DMS114 treated with DMSO at 0.1 percent for 48 hours (cell line): ENCODE results near the gene TMEM62.

Source experiments
- DNase-seq: peaks from one replicate; lab custom pipeline; 2025; ENCODE audit not compliant: unreplicated experiment; lab: John Stamatoyannopoulos, UW

Gene TMEM62

DNA sequence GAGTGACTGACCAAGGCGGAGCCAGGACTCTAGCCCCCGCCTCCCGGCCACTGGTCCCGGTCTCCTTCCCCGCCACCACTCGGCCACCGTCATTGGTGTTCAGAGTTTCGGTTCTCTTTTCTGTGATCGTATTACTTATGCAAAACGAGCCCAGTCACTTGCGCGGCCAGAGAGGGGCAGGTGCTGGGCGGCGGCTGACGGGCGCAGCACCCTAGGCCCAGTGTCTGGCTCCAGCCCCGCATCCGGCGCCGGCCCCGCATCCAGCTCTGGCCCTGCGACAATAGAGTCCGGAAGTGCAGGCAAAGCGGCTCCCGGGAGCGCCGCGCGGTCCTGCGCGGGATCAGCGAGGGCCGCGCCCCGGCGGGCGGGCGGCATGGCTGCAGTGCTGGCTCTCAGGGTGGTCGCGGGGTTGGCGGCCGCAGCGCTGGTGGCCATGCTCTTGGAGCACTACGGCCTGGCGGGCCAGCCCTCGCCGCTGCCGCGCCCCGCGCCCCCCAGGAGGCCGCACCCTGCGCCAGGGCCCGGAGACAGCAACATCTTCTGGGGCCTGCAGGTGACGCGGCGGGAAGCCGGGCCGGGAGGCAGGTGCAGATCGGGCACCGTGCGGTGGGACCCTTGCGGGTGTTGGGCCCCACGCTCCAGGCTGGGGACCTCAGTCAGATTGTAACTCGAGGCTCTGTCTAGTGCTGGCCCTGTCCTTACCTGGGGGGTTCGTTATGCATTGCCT is at the start of gene TMEM62:
TMEM62 (plus strand) TSS at position 157 of the 727 bp plus-strand sequence; CDS start at position 374, 217 bp downstream.
- peak; percentile 10 for DNase-seq

DNA sequence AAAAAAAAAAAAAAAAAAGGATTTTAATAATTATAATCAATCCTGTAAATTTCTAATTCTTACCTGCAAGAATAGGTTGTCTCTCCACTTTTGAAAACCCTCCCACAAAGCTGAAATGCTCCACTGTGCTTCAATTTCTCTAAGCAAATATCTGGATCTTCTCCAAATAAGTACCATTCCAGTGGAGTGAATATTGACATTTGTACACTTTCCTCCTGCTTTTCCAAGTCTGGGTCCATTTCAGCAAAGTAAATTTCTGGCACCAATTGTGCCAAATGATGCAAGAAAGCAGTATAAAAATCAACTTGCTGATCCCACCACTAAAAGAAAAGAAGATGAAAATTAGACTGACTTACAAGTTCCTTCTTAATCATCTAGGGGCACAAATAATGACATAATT is 47.5 kb upstream of the TMEM62 start:
- no peak for DNase-seq

DNA sequence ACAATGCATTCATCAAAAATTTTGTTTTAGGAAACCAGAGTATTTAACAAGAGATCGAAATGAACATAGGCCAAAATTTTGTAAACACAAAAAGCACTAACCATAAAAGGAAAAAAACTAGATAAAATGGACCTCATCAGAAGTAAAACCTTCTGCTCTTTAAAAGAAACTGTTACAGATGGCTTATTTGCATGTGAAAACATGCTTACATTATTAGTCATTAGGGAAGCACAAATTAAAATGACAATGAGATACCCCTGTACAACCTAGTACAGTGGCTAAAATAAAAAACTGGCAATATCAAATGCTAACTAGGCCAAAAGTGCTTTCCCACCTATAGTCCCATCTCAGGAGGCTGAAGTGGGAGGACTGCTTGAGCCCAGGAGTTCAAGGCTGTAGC is 46.8 kb upstream of the TMEM62 start:
- DNase-seq: no peak

DNA sequence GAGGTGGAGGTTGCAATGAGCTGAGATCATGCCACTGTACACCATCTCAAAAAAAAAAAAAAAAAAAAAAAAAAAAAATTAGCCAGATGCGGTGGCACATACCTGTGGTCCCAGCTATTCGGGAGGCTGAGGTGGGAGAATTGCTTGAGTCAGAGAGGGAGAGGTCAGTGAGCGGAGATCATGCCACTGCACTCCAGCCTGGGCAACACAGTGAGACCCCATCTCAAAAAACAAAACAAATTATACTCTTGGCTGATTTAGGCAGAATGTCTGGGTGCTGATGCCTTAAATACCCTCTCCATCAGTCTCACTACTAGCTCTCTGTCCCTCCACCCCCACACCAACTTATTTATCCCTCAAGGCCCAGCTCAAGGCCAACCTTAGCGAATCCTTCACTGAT is 41.5 kb upstream of the TMEM62 start:
- no peak for DNase-seq

DNA sequence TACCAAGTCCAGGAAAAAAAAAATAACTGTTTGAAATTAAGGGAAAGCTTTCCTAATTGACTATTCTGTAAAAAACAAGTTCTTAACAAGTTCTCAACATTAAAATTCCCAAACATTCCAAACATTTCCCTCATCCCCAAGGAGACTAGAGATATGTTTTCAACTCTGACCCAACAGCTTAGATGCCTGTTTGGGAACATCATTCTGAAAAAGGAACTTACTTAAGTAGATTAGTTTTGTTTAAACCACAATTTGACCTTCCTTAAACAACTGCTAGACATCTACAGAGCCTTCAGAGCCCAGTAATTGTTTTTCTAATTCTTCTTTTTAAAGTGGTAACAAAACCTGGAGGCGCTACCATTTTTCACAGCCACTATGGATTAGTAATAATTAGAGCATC is 40.4 kb upstream of the TMEM62 start:
- DNase-seq: no peak

DNA sequence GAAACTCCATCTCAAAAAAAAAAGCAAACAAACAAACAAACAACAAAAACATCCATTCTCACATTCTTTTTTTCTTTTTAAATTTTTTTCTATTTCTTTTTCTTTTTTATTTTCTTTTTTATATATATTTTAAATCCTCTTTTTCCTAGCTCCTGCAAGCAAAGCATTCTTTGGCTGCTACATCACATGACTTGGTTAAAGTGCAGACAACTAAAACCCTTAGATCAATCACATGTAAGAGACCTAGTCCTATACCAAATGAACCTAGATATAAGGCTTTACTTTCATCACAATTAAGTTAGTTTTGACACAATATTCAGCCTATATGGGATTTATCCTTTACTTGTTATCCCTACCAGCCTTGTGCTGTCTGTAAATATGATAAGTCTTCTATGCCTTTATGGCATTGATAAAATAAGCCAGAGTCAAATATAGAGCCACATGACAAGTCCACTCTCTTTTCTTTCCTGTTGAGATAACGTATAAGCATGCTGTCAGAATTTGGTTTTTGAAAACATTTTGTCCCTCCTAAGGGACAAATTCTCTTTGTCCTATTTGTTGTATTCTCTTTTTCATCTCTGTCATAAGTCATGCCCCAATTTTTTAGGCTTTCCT is 38.9 kb upstream of the TMEM62 start:
- DNase-seq: no peak

DNA sequence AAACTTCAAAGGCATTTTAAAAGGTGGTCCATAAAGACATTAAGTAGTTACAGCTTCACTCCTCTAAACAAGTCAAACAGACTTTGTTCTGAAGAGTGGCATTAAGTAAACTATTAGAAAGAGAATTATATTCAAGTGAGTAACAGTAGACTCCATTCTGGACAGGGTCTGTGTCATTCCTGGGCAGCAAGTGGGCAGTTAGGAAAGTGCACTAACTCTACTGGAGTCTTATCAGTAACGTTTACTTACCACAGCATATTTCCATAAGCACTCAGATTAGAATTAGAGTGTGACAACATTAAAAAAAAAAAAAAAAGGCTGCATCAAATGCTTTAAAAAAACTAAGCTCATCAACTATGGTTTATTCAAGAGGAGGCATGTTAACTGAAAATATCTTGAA is 38.1 kb upstream of the TMEM62 start:
- no peak for DNase-seq

DNA sequence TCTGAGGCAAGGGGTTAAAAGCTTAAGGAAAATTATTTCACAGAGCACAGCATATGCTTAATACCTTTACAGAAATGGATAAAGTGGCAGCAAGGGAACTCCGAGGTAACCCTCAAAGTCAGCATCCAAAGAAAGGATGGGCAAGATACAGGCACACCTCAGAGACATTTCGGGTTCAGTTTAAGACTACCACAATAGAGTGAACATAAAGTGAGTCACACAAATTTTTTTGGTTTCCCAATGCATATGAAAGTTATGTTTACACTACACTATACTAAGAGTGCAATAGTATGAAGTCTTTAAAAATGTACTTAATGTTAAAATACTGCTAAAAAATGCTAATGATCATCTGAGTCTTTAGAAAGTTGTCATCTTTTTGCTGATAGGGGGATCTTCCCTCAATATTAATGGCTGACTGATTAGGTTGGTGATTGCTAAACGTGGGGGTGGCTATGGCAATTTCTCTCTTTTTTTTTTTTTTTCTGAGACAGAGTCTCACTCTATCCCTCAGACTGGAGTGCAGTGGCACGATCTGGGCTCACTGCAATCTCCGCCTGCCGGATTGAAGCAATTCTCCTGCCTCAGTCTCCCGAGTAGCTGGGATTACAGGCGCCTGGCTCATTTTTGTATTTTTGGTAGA is 37.6 kb upstream of the TMEM62 start:
- no peak for DNase-seq

DNA sequence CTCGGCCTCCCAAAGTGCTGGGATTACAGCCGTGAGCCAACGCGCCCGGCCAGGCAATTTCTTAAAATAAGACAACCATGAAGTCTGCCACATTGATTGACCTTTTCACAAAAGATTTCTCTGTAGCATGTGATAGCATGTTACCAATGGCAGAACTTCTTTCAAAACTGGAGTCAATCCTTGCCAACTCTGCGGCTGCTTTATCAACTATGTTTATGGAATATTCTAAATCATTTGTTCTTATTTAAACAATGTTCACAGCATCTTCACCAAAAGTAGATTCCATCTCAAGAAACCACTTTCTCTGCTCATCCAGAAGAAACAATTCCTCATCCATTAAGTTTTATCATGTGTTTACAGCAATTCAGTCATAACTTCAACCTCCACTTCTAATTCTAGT is 37.0 kb upstream of the TMEM62 start:
- no peak for DNase-seq

DNA sequence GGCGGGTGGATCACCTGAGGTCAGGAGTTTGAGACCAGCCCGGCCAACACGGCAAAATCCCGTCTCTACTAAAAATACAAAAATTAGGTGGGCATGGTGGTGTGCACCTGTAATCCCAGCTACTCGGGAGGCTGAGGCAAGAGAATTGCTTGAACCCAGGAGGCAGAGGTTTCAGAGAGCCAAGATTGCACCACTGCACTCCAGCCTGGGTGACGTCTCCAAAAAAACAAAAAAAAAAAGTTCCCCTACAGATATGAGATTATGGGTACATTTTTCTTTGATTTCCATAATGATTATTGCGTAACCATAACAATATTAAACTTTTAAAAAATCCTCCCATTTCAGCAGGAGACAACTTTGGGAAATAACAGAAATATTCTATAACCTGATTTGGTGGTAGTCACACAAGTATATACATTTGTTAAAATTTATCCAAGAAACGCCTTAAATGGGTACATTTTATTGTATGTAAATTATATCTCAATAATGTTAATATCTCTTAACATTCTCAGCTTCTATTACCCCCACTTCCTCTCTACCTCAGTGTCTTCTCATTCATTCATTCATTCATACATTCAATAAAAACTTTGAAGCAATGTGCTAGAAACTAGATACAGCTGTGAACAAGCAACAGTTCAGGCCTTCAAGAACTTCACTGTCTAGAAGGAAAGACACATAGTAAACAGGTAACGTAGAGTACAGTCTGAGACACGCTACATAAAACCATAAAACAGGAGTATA is 34.1 kb upstream of the TMEM62 start:
- no peak for DNase-seq

DNA sequence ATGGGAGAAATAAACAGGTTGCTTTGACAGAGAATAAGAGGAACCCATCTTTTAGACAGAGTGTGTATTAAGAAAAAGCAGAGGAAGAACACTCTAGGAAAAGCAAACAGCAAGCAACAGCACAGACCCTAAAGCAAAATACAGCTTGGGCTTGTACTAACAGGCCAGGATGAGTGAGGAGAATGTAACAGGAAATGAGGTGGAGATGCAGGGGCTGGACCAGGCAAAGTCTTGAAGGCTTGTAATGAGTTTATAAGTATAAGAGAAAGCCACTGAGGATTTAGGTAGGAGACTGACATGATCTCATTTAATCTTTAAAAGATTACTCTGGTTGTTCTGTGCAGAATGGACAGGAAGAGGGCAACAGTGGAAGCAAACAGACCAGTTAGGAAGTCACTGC is 32.4 kb upstream of the TMEM62 start:
- DNase-seq: no peak

DNA sequence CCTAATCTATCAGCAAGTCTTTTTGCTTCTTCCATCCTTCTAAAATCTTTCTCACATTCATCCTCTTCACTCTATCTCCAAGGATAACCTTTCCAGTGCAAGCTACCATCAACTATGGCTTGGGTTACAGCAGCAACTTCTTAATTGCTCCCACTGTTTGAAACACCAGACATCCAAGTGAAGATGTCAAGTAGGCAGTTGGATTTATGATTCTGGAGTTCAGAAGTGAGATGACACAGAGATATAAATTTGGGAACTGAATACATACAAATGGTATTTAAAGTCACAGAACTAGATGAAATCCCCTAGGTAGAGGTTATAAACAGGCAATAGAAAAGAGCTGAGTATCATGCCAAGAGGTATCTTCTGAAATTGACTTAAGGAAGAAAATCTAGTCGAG is 31.2 kb upstream of the TMEM62 start:
- no peak for DNase-seq

DNA sequence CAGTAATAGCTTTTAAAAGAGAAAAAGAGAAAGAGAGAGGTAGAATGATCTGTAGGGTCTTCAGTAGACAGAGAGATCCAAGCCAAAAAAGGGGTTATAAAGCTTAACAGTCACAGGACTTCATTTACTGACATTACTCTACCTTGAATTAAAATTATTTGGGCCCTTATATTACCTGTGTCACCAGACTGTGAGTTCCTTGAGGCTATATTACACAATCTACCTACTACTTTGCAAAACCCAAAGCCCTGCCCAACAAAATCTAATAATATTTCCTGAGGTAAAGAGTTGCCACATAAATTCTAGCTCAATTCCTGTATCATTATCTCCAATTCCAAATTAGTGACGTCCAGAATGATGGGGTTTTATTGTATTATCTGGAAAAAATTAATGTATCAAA is 29.5 kb upstream of the TMEM62 start:
- no peak for DNase-seq

DNA sequence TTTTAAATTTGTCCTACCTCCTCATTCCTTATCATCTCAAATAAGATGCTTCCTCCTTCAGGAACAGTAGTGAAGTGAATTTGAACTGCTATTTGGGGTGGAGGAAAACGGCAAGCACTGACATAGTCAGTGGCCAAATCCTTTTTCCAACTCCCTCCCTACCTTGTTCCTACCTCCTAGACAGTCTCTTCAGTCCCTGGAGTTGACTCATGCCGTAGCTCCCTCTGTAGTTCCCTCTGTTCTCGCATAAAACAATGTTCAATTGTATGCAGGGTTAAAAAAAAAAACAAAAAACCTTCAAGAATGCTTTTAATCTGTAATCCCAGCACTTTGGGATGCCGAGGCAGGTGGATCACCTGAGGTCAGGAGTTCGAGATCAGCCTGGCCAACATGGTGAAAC is 29.0 kb upstream of the TMEM62 start:
- DNase-seq: no peak

DNA sequence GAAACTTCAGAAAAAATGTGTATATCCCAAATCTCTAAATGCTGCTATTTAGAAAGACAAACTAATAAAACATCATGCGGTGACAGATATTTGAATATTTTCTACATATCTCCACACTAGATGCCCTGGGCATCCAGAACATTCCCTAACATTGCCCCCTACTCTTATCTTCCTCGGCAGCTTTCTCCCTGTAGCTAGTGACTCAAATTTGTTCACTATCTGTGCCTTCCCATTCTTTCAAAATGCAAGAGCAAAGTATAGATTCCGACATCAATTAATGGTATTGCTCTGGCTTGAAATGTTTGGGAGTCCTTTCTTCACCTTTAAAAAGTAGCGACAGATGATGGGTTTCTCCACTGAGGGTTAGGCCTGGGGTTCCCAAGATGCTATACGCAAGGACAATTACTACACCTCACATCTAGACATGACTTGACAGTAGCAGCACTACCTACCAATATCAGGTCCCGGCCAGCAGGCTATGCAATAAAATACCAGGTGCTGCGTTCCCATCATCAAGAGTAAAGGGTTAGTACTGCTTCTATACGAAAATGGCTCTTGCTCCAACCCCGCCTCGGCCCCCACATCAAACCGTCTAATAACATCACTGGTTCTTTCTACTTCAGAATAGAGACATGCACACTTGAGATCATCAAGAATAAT is 28.2 kb upstream of the TMEM62 start:
- no peak for DNase-seq

DNA sequence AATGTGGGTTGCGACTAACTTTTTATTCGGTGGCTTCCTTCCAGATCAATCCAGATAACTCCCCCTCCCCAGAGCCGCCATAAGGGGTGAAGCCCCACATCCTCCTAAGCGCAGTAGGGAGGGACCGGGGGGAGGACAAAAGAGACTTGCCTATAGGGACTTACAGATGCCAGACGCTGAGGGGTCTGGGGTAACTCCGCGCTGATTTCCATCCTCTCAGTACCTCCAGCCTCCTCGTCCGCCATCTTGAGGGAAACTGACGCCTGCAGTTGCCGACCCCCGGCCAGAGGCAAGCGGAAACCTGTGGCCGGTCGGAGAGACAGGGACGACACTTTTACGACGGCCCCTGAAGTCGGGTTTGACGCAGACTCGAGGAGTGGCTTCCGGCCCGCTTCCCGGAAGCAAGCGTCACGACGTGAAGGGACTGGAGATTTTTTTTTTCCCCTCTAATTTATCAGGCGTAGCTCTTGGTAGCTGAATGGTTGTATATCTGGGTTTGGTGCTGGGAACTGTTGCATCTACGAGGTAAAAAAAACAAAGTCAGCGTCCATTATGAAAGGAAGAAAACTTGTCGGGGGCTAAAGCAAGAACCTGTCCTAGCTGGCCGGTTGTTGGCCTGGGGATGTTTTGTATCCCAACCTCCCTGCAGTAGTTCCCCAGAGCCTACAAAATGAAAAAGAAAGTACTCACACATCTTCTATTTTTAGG is 27.5 kb upstream of the TMEM62 start, which contains the start of gene UBR1:
UBR1 (minus strand) TSS at position 261 of the 708 bp plus-strand sequence; CDS start at position 245, 16 bp downstream.
- peak; percentile 89 for DNase-seq

DNA sequence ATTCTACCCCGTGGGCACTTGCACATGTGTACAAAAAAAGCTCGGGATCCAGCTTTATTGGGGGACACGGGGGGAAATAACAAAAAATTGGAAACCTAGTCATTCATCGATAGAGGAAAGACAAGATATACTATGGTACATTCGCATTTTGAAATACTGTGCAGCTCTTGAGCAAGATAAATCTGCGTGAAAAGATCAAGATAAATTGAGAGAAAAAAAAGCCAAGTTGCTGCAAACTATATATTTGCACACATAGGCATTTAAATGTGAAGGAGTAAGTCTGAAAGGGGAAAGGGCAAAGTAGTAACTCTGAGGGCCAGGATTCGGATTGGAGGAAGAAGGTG is 26.9 kb upstream of the TMEM62 start:
- DNase-seq: no peak

DNA sequence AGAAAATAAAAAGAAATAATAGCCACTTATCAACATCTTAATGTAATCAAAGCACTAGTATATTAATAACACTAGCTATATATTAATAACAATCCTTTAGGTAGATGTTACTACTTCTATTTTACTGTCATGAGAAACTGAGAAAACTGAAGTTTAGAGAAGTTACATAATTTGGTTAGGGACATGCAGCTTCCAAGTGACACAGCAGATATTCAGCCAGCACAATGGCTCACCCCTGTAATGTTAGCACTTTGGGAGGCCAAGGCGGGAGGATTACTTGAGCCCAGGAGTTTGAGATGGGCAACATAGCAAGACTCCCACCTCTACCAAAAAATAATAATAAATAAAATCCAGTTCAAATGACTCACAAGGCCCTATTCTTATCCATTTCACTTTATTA is 25.6 kb upstream of the TMEM62 start:
- DNase-seq: no peak

DNA sequence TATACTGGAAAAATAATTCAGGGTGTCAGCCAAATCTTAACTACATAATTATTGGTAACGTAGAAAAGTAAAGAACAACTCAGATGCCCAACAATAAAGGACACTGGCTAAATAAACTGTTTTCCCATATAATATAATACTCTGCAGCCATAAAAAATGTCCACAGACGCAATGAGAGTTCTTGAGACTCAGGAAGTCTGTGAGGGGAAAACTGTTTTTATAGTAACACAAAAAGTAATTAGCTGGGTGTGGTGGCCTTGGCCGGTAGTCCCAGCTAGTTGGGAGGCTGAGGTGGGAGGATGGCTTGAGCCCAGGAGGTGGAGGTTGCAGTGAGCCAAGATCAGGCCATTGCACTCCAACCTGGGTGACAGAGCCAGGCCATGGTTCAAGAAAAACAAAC is 22.0 kb upstream of the TMEM62 start:
- no peak for DNase-seq

DNA sequence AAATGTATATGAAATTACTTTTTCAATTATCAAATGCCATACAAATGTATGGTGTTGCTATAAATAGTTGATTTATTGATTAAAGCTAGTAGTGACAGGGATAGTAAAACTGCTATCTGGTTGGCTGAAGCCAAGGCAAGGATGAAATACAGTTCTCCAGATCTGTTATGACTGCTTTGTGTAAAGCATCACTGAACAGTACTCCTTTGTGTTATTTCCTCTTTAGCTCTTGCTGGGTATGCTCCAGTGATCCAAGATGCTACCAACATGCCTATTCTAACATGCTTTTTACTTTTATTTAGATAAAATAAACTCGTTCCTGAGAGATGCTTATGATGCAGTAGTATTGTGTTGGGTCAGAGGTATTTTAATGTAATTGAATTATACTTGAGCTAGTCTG is 15.1 kb upstream of the TMEM62 start:
- DNase-seq: no peak

DNA sequence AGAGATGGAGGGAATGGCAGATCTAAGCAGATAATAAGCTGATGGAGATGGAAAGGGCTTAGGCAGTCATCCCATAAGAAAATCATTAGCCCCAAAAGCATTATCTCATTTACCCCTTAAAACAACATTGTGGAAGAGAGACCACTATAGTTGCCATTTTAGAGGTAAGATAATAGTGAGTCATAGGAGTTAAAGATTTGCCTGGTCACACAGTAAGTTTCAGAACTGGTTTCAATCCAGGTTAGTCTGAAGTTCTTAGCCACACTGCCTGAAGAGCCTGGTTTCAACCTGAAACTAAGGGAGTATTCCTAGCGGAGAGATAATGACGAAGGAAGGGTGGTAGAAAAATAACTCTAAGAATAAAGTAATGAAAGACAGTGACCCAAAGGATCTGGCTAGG is 14.6 kb upstream of the TMEM62 start:
- no peak for DNase-seq
